SK-N-SH (cell line): ENCODE data around the gene CISH. TPM values are rescaled to one million over a fixed set of nuclear protein-coding genes. Genes with fewer than 3 reads are reported as not detected.

Experiments used
- CTCF ChIA-PET: fragments of 300-600, 350-600 bp; formaldehyde crosslinking; extraction: SDS; loops from one replicate; lab custom pipeline; 2021; lab: Yijun Ruan, JAX
- POLR2A ChIA-PET: fragments of 350-600 bp; sonication (Branson Sonifier 250); formaldehyde crosslinking; extraction: SDS; loops from one replicate; lab custom pipeline; 2020; ENCODE audit warnings: antibody characterized with exemption, inconsistent platforms; lab: Yijun Ruan, JAX
- DNase-seq: peaks from one replicate; pipeline ENCODE4 v3.0.0; 2012
- H2AFZ ChIP-seq: fragments of 200-600 bp; sonication (generic); 2 replicates; pipeline ENCODE4 v1.8.1; 2016; ENCODE audit warnings: antibody characterized with exemption, mild to moderate bottlenecking, low read depth
- H3F3A ChIP-seq: fragments of 200-600 bp; sonication (generic); replicated peaks from 2 replicates; pipeline ENCODE3; 2016; ENCODE audit warnings: antibody characterized with exemption, mild to moderate bottlenecking; ENCODE audit not compliant: insufficient read depth
- H3K27ac ChIP-seq, 2 experiments: fragments of 200-500 bp in 1 of 2; fragments of 200-600 bp in 1 of 2; sonication (Bioruptor generic) in 1 of 2; sonication (generic), shearing (Covaris generic) in 1 of 2; 2 replicates each; pipeline versions ENCODE4 v1.5.1 to v1.6.1; 2014 to 2016; ENCODE audit warnings: low read depth in 2 of 2, inconsistent platforms in 1 of 2, low read length in 1 of 2, mild to moderate bottlenecking in 1 of 2, mixed read lengths in 1 of 2
- H3K27me3 ChIP-seq: fragments of 200-600 bp; sonication (generic), shearing (Covaris generic); 2 replicates; pipeline ENCODE4 v1.6.1; 2016; ENCODE audit warnings: mixed run types; ENCODE audit not compliant: insufficient read depth
- H3K36me3 ChIP-seq, 2 experiments: fragments of 200-500 bp in 1 of 2; fragments of 200-600 bp in 1 of 2; sonication (Bioruptor generic) in 1 of 2; sonication (generic) in 1 of 2; replicated peaks in 1 of 2; 2 replicates each; pipeline versions ENCODE3 to v1.5.1; 2014 to 2016; ENCODE audit warnings: low read length in 1 of 2, mild to moderate bottlenecking in 1 of 2; ENCODE audit not compliant: insufficient read depth in 2 of 2, control insufficient read depth in 1 of 2
- H3K4me1 ChIP-seq, 2 experiments: fragments of 200-500 bp in 1 of 2; fragments of 200-600 bp in 1 of 2; sonication (Bioruptor generic) in 1 of 2; sonication (generic), shearing (Covaris generic) in 1 of 2; 2 replicates each; pipeline versions ENCODE4 v1.5.1 to v1.6.1; 2014 to 2016; ENCODE audit warnings: low read depth in 1 of 2, low read length in 1 of 2, mixed run types in 1 of 2; ENCODE audit not compliant: insufficient read depth in 2 of 2, control insufficient read depth in 1 of 2
- H3K4me2 ChIP-seq: fragments of 200-600 bp; sonication (generic), shearing (Covaris generic); 2 replicates; pipeline ENCODE4 v1.6.1; 2017; ENCODE audit warnings: mixed run types
- H3K4me3 ChIP-seq, 2 experiments: fragments of 200-500 bp in 1 of 2; fragments of 200-600 bp in 1 of 2; sonication (Bioruptor generic) in 1 of 2; sonication (generic), shearing (Covaris generic) in 1 of 2; 2 replicates each; pipeline versions ENCODE4 v1.5.1 to v1.8.1; 2014 to 2016; ENCODE audit warnings: low read depth in 2 of 2, inconsistent platforms in 1 of 2, low read length in 1 of 2, mild to moderate bottlenecking in 1 of 2, mixed read lengths in 1 of 2, moderate library complexity in 1 of 2
- H3K79me2 ChIP-seq: fragments of 200-600 bp; sonication (generic); 2 replicates; pipeline ENCODE4 v1.8.1; 2017; ENCODE audit warnings: mild to moderate bottlenecking; ENCODE audit not compliant: insufficient read depth
- H3K9ac ChIP-seq: fragments of 200-600 bp; sonication (generic); 2 replicates; pipeline ENCODE4 v1.6.1; 2017; ENCODE audit warnings: mixed run types
- H3K9me2 ChIP-seq: fragments of 200-600 bp; sonication (generic); 2 replicates; pipeline ENCODE4 v1.6.1; 2017; ENCODE audit warnings: mixed run types
- H3K9me3 ChIP-seq: fragments of 200-600 bp; sonication (generic); 2 replicates; pipeline ENCODE4 v1.6.1; 2017; ENCODE audit warnings: mixed run types, mild to moderate bottlenecking, moderate library complexity
- H4K20me1 ChIP-seq: fragments of 200-600 bp; sonication (generic); 2 replicates; pipeline ENCODE4 v1.6.1; 2017; ENCODE audit warnings: mild to moderate bottlenecking, mixed run types; ENCODE audit not compliant: insufficient read depth
- EP300 ChIP-seq, 2 experiments: IDR thresholded peaks; 2 replicates each; pipeline versions ENCODE4 v1.4.0 to v1.6.1; 2012; ENCODE audit warnings: borderline replicate concordance in 1 of 2, low read depth in 1 of 2, low read length in 1 of 2
- FOXJ3 ChIP-seq: sonication (generic); formaldehyde crosslinking; IDR thresholded peaks from 2 replicates; pipeline ENCODE4 v1.5.1; 2020; ENCODE audit warnings: mild to moderate bottlenecking, missing genetic modification reagents
- GATA2 ChIP-seq: sonication (generic); formaldehyde crosslinking; IDR thresholded peaks from 2 replicates; pipeline ENCODE4 v1.5.0; 2020; ENCODE audit warnings: mild to moderate bottlenecking, missing genetic modification reagents
- JUND ChIP-seq: IDR thresholded peaks from 2 replicates; pipeline ENCODE4 v1.4.0; 2012
- MEF2A ChIP-seq: IDR thresholded peaks from 2 replicates; pipeline ENCODE4 v1.4.0; 2012; ENCODE audit warnings: low read depth, borderline replicate concordance
- NFIC ChIP-seq: IDR thresholded peaks from 2 replicates; pipeline ENCODE4 v1.4.0; 2012; ENCODE audit warnings: borderline replicate concordance
- NRF1 ChIP-seq: IDR thresholded peaks from 2 replicates; pipeline ENCODE4 v1.6.1; 2012; ENCODE audit warnings: low read depth, mild to moderate bottlenecking, low read length
- RAD21 ChIP-seq: IDR thresholded peaks from 2 replicates; pipeline ENCODE4 v1.6.1; 2012; ENCODE audit warnings: mild to moderate bottlenecking, low read length
- RFX5 ChIP-seq: IDR thresholded peaks from 2 replicates; pipeline ENCODE4 v1.6.1; 2012; ENCODE audit warnings: mild to moderate bottlenecking, improper control_type of control experiment, low read length
- RXRA ChIP-seq: IDR thresholded peaks from 2 replicates; pipeline ENCODE4 v1.4.0; 2012; ENCODE audit warnings: low read depth, mild to moderate bottlenecking, borderline replicate concordance
- YY1 ChIP-seq: IDR thresholded peaks from 2 replicates; pipeline ENCODE4 v1.4.0; 2012; ENCODE audit warnings: low read depth, mild to moderate bottlenecking
- WGBS: methylation state at CpG from one replicate; pipeline ENCODE4 v1.1.6; 2017; ENCODE audit warnings: low lambda C conversion rate; 5-methylcytosine and 5-hydroxymethylcytosine counted together
- polyA plus RNA-seq, 3 experiments: library from polyadenylated mRNA; depleted of rRNA; stranded (reverse); fragments of >200 nt; gene quantifications; 2 replicates each; pipeline ENCODE4 v1.2.3, GENCODE V29; 2012
- TF ChIP-seq, protein P1 (sequence below): fragments of 150-350 bp; IDR thresholded peaks from 2 replicates; pipeline ENCODE4 v1.6.1; 2017; ENCODE audit warnings: antibody characterized with exemption, low read length, low read depth, borderline replicate concordance
- TF ChIP-seq, protein P2 (sequence below): IDR thresholded peaks from 2 replicates; pipeline ENCODE4 v1.4.0; 2012; ENCODE audit warnings: low read depth, borderline replicate concordance
- TF ChIP-seq, protein P3 (sequence below): fragments of 200-600 bp; sonication (generic); IDR thresholded peaks from 2 replicates; pipeline ENCODE4 v1.6.1; 2017; ENCODE audit warnings: antibody characterized with exemption, mild to moderate bottlenecking, moderate library complexity
- TF ChIP-seq, protein P4 (sequence below): fragments of 150-350 bp; IDR thresholded peaks from 2 replicates; pipeline ENCODE4 v1.6.1; 2016; ENCODE audit warnings: mild to moderate bottlenecking, low read depth, low read length
- TF ChIP-seq, protein P5 (sequence below): IDR thresholded peaks from 2 replicates; pipeline ENCODE4 v1.4.0; 2012; ENCODE audit warnings: low read depth, borderline replicate concordance

The CISH gene
- polyA plus RNA-seq, 1 of the 3 experiments (the other 2 are of a cell fraction): 2.6 TPM

DNA sequence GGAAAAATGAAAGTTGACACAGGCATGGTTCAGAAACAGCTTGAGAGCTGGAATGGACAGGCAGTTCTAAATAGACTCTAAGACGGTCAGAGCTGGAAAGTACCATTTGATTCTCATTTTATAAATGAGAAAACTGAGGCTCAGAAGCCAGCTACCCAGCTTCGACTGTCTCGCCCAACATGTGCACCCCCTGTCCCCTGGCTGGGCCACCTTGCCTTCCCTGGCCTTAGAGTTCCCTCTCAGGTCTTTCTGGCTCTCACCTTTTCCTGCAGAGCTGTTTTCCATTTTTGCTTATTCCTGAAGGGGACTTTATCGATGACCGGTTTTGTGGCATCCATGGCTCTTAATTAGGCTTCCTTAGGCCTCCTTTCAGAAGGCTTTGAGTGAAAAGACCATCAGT, 45.8 kb upstream of the CISH start:
- H3K4me2 ChIP-seq: no peak overlapping the region
- no peak for DNase-seq
- no peaks in the 10 kb centered on the region for H3F3A ChIP-seq
- no peaks in the 10 kb centered on the region for H4K20me1 ChIP-seq
- POLR2A ChIA-PET: no interaction called here
- no peak overlapping the region for H2AFZ ChIP-seq
- peaks cover 0 to 9% of the 10 kb centered on the region in 2 experiments; a peak in 1 of 4 replicates for H3K4me1 ChIP-seq
- 85% methylated on average over 5 of the region's 5 CpGs for WGBS
- H3K9ac ChIP-seq: no peak overlapping the region
- H3K27me3 ChIP-seq: no peaks in the 10 kb centered on the region; the same call in 1 of the 2 replicates
- no peaks in the 10 kb centered on the region for H3K36me3 ChIP-seq
- CTCF ChIA-PET: interaction anchor here (1.0 to 13.2 kb wide), 4 partner anchors 19 to 715 kb away, joined by 3 to 171 read pairs (median 4); partner anchors contain the start of gene MAPKAPK3
- H3K4me3 ChIP-seq: no peak overlapping the region
- TF ChIP-seq RXRA (no peak), NRF1 (no peak), EP300 (IDR thresholded peaks at IDR 0.05; ENCODE audit: borderline replicate concordance in 1 of 2, low read depth in 1 of 2, low read length in 1 of 2) (no peak), RFX5 (no peak), JUND (no peak), NFIC (no peak), RAD21 (no peak), GATA2 (CRISPR knock-in tag) (no peak), YY1 (no peak), FOXJ3 (CRISPR knock-in tag) (no peak), MEF2A (no peak)
- TF ChIP-seq, protein P1, sequence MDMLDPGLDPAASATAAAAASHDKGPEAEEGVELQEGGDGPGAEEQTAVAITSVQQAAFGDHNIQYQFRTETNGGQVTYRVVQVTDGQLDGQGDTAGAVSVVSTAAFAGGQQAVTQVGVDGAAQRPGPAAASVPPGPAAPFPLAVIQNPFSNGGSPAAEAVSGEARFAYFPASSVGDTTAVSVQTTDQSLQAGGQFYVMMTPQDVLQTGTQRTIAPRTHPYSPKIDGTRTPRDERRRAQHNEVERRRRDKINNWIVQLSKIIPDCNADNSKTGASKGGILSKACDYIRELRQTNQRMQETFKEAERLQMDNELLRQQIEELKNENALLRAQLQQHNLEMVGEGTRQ: no peak
- TF ChIP-seq, protein P2, sequence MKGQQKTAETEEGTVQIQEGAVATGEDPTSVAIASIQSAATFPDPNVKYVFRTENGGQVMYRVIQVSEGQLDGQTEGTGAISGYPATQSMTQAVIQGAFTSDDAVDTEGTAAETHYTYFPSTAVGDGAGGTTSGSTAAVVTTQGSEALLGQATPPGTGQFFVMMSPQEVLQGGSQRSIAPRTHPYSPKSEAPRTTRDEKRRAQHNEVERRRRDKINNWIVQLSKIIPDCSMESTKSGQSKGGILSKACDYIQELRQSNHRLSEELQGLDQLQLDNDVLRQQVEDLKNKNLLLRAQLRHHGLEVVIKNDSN: no peak
- TF ChIP-seq, protein P3, sequence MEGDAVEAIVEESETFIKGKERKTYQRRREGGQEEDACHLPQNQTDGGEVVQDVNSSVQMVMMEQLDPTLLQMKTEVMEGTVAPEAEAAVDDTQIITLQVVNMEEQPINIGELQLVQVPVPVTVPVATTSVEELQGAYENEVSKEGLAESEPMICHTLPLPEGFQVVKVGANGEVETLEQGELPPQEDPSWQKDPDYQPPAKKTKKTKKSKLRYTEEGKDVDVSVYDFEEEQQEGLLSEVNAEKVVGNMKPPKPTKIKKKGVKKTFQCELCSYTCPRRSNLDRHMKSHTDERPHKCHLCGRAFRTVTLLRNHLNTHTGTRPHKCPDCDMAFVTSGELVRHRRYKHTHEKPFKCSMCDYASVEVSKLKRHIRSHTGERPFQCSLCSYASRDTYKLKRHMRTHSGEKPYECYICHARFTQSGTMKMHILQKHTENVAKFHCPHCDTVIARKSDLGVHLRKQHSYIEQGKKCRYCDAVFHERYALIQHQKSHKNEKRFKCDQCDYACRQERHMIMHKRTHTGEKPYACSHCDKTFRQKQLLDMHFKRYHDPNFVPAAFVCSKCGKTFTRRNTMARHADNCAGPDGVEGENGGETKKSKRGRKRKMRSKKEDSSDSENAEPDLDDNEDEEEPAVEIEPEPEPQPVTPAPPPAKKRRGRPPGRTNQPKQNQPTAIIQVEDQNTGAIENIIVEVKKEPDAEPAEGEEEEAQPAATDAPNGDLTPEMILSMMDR: no peak
- TF ChIP-seq, protein P4, sequence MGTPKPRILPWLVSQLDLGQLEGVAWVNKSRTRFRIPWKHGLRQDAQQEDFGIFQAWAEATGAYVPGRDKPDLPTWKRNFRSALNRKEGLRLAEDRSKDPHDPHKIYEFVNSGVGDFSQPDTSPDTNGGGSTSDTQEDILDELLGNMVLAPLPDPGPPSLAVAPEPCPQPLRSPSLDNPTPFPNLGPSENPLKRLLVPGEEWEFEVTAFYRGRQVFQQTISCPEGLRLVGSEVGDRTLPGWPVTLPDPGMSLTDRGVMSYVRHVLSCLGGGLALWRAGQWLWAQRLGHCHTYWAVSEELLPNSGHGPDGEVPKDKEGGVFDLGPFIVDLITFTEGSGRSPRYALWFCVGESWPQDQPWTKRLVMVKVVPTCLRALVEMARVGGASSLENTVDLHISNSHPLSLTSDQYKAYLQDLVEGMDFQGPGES: no peak
- TF ChIP-seq, protein P5, sequence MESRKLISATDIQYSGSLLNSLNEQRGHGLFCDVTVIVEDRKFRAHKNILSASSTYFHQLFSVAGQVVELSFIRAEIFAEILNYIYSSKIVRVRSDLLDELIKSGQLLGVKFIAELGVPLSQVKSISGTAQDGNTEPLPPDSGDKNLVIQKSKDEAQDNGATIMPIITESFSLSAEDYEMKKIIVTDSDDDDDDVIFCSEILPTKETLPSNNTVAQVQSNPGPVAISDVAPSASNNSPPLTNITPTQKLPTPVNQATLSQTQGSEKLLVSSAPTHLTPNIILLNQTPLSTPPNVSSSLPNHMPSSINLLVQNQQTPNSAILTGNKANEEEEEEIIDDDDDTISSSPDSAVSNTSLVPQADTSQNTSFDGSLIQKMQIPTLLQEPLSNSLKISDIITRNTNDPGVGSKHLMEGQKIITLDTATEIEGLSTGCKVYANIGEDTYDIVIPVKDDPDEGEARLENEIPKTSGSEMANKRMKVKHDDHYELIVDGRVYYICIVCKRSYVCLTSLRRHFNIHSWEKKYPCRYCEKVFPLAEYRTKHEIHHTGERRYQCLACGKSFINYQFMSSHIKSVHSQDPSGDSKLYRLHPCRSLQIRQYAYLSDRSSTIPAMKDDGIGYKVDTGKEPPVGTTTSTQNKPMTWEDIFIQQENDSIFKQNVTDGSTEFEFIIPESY: no peak
- H3K9me3 ChIP-seq: no peaks in the 10 kb centered on the region
- H3K79me2 ChIP-seq: no peaks in the 10 kb centered on the region
- no peak overlapping the region for H3K27ac ChIP-seq
- no peaks in the 10 kb centered on the region for H3K9me2 ChIP-seq
